Tongue (tissue), 2 donors: ENCODE results near the gene PATZ1. TPM values are rescaled to one million over a fixed set of nuclear protein-coding genes. Genes with fewer than 3 reads are reported as not detected.
"Not testable (repeated sequence)": the region's sequence is repeated elsewhere in the genome, so short reads cannot be mapped to it uniquely, and the experiment has no call there.

Experiments
- DNase-seq: peaks from one replicate; pipeline ENCODE4 v3.0.0-alpha.2; 2015
- total RNA-seq: library from RNA; depleted of rRNA; stranded (reverse); fragments of >200 nt; gene quantifications from one replicate; pipeline ENCODE4 v1.2.3, GENCODE V29; 2014

PATZ1 gene
- total RNA-seq = 18.2 TPM

DNA sequence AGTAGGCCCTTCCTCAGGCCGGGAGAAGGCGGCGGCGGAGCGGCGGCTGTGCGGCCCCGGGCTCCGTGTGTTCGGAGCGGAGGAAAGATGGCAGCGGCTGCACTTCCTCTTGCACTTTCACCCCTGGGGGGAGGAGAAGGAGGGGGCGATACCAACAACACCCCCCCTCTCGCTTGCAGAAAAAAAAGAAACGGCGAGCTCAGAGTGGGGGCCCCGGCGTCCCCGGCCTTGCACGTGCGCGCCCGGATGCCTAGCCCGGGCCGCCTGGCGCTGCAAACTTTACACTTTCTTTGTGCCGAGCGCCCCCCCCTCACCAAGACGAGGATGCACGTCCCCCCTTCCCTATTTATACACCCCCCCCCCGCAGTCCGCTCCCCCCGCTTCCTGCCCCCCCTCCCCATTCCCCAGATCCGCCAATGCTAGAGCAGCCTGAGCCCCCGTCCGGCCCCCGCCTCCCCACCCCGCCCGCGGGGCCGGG lies at the start of gene PATZ1:
Gene PATZ1 (minus strand): TSS at position 92 of the 478 bp plus-strand sequence. CDS start 744 bp downstream, outside the sequence.
- DNase-seq = peak; percentile 95

- no peak for DNase-seq
Observed at GRCh38 chr22:31394326-31394725, 48.2 kb upstream of the PATZ1 start.

- no peak for DNase-seq
Observed at GRCh38 chr22:31393893-31394292, 47.7 kb upstream of the PATZ1 start.

DNA sequence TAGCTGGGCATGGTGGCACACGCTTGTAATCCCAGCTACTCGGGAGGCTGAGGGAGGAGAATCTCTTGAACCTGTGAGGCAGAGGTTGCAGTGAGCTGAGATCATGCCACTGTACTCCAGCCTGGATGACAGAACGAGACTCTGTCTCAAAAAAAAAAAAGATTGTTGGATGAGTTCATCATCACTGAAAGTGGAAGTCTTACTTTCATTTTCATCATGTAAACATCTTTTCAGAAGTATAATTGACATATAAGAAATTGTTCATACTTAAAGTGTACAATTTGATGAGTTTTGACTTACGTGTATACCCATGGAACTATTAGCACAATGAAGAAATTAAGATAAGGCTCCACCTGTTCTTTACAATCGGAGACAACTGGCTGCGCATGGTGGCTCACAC lies 32.5 kb upstream of the PATZ1 start:
- DNase-seq = not testable (repeated sequence)

GRCh38 chr22:31378123-31378522 lies 32.0 kb upstream of the PATZ1 start:
- no peak for DNase-seq

GRCh38 chr22:31377612-31378011 lies 31.5 kb upstream of the PATZ1 start:
- peak; percentile 26 for DNase-seq

DNA sequence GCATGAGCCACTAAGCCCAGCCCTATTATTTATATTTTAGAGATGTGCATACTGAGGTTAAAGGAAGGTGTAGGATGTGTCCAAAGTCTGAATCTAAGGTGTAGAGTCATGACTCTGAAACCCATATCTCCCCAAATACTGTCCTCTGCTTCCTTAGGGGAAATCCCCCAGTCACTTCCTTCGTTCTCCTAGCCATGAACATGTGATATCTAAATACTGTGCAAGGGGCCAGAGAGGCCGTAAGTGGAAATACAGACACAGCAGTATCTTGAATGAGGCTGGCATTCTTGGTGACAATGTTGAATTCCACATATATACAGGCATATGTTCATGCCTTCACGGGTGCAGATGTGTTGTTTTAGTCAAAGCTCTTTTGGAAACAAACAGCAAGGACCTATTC lies 21.3 kb upstream of the PATZ1 start:
- no peak for DNase-seq

DNA sequence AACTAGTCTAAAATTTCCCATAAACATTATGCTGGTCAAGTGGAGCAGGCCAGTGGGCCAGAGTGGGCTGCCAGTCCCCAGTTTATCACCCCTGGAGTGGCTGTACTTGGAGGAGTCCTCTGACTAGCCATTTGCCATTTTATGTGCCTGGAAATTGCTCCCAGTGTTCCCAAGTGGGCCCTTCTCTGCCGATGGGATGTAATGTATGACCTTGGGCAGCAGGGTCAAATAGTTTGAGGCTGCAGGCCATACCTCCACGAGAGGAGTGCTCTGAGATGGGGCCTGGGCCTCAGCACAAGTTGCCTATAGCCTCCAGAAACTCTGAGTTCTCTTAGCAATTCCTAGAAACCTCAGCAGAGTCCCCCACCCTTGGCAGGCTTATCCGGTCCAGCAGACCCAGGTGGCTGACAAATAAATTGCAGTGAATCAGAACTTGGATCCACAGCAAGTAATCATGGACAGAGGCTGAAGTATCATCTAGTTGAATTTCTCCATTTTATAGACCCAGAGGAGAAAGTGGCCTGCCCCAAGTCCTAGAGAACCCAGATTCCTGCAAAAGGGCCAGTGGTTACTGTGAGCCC lies 17.8 kb upstream of the PATZ1 start:
- DNase-seq = peak; percentile 18

DNA sequence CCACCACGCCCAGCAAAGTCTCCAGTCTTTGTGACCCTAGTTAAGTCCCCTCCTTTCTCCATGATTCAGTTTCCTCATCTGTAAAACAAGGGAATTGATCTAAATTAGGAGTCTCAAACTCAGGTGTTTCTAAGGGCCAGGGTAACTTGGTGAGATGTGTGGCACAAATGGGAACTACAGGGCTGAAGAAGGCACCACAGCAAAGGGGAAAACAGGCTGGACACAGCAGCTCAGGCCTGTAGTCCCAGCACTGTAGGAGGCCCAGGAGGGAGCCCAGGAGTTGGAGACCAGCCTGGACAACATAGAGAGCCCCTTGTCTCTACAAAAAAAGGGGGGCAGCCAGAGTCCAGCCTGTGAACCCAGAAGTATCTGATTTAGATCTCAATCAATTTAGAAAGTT lies 15.6 kb upstream of the PATZ1 start:
- DNase-seq = no peak

DNA sequence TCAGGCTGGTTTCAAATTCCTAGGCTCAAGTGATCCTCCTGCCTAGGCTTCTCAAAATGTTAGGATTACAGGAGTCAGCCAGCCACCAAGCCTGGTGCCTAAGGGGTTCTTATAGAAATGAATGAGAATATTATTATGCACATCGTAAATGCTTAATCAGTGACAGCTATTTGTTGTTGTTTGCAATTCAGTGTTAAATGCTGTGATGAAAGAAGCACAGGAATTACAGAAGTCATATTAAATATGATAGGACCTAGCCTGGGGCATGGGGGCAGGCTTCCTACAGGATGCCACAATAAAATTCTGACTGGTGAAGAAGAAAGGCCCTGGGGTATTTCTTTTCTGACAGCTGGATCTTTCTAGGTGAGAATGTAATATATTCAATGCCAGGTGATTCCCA lies 13.9 kb upstream of the PATZ1 start:
- DNase-seq = no peak

DNA sequence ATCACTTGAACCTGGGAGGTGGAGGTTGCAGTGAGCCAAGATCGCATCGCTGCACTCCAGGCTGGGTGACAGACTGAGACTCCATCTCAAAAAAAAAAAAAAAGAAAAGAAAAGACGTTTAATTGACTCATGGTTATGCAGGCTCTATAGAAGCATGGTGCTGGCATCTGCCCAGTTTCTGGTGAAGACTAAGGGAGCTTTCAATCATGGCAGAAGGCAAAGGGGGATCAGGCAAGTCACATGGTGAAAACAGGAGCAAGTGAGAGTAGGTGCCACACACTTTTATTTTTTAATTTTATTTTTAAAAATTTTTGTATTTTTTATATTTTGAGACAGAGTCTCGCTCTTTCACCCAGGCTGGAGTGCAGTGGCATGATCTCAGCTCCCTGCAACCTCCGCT lies 8.4 kb upstream of the PATZ1 start:
- DNase-seq = no peak

GRCh38 chr22:31350410-31350863 lies 4.3 kb upstream of the PATZ1 start:
- DNase-seq = peak; percentile 29

DNA sequence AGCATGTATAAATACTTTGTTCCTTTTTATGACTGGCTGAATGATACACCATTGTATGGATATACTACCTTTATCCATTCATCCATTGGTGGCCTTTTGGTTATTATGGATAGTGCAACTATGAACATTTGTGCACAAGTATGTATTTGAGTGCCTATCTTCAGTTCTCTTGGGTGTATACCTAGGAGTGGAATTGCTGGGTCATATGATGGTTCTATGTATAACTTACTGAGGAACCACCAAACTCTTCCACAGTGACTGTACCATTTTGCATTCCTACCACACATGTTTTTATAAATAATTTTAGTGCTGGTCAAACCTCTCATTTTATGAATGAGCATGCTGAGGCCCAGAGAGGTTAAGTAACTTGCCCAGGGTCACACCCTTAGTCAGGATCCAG lies 3.8 kb upstream of the PATZ1 start:
- DNase-seq = no peak

DNA sequence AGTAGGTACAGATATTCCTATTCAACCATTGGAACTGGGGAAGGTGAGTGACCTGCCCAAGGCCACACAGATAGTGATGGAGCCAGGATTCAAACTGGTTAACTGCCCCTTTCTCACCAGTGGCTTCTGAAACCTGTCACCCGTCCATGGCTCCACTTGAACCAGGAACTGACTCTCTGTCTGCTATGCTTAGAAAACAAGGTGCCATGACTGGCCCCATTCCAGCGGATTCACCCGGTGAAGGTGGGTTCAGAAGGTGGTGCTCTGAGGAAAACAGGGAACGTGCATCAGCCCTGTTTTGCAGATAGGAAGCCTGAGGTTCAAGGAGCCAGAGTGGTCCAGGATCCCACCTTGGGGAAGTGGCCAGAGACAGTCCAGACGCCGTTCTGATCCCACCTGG lies 2.6 kb upstream of the PATZ1 start:
- no peak for DNase-seq

DNA sequence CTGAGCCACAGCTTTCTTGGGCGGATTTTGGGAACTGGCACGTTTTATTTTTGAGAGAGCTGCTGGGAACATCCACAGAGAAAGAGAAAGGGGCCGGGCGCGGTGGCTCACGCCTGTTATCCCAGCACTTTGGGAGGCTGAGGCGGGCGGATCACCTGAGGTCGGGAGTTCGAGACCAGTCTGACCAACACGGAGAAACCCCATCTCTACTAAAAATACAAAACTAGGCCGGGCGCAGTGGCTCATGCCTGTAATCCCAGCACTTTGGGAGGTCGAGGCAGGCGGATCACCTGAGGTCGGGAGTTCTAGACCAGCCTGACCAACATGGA lies 1.8 kb upstream of the PATZ1 start:
- not testable (repeated sequence) for DNase-seq

GRCh38 chr22:31347251-31348008 lies 1.3 kb upstream of the PATZ1 start:
- peak; percentile 85 for DNase-seq

- no peak for DNase-seq
Observed at GRCh38 chr22:31346733-31347250, 646 bp upstream of the PATZ1 start.

DNA sequence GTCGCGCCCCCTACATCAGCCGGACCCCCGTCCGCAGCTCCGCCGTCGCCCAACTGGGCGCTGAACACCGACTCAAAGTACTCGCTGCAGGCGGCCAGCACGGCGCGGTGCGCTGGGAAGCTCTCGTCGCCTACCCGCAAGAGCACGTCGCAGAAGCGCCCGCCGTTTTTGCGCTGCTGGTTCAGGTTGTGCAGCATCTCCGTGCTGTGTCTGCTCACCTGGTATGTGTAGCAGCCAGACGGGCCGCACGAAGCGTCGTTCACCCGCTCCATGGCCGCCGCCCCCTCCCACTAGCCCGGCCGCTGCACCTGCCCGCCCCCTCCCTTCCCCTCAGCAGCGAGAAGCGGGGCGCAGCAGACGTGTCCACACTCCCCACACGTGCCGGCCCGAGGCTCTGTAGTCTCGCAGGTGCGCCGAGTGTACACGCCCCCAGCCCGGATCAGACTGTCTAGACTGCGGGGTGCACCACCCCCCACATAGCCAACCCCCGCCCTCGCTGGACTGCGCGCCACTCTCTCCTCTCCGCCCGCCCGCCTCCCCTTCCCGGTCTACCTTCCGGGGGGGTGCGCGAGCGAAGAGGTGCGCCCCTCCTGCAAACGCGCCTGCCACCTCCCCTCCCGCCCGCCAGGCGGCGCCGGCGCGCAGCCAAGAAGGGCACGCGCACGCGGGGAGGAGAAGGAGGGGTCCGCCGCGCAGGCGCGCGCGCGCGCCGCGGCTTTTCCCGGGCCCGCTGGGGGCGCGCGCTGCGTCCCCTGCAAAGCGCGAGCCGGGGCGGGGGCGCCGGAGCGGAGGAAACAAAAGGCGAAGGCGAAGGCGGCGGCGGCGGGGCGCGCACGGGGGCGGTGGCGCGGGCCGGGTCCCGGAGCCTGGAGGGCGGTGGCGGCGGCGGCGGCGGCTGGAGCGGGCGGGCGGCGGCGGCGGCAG lies 553 bp downstream of the PATZ1 start:
- peak; percentile 96 for DNase-seq

DNA sequence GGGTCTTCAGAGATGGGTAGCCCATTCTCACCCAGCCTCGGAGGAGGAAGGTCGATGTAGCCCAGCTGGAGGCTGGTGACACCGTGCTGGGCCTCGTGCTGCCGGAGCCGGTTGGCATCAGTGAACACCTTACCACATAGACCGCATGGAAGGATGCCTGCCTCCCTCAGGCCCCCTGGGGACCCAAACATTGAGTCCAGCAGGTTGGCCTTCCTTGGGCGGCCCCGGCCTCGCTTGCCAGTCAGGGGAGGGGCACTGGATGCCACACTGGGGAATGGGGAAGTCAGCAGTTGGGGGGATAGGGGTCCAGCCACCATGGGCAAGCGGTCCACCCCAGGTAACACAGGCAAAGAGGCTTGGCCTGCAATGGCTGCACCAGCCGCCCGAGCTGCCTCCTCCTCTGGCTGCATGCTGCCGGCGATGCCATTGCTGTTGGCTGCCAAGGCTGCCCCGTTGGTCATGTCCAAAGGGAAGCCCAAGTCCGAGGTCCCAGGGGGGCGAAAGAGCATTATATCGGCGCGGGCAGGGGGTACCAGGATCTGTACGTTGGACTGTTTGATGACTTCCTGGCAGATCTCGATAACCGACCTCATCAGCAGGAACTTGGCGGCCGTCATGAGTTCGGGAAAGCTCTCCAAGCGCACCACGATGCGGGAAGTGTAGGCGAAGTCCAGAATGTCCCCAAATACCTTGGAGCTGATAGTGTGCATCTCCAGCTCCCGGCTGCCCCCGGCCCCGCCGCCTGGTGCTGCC lies 1.4 kb downstream of the PATZ1 start:
- DNase-seq = peak; percentile 63

GRCh38 chr22:31344256-31344577 lies 1.9 kb downstream of the PATZ1 start:
- peak; percentile 7 for DNase-seq

GRCh38 chr22:31343235-31344191 lies 2.6 kb downstream of the PATZ1 start:
- DNase-seq = peak; percentile 67
